Endodermal cell (in vitro differentiated cells): ENCODE results near the gene MYL9. TPM values are rescaled to one million over a fixed set of nuclear protein-coding genes. Genes with fewer than 3 reads are reported as not detected.
A peak's percentile ranks its signal among the peaks of the same experiment; 100 is the strongest.

ENCODE experiments used
- DNase-seq: peaks from one replicate; pipeline ENCODE4 v3.0.0-alpha.2; 2017
- H3K27ac ChIP-seq: 2 replicates; pipeline ENCODE4 v1.5.1; 2013; ENCODE audit warnings: mild to moderate bottlenecking, low read depth, low read length, moderate library complexity
- H3K27me3 ChIP-seq: 2 replicates; pipeline ENCODE4 v1.6.1; 2013; ENCODE audit warnings: mild to moderate bottlenecking, low read length, moderate library complexity; ENCODE audit not compliant: insufficient read depth, control insufficient read depth, poor library complexity, severe bottlenecking
- H3K36me3 ChIP-seq: 2 replicates; pipeline ENCODE4 v1.7.0; 2013; ENCODE audit warnings: mild to moderate bottlenecking, low read length, moderate library complexity; ENCODE audit not compliant: control insufficient read depth, insufficient read depth
- H3K4me1 ChIP-seq: one replicate; pipeline ENCODE4 v1.7.0; 2013; ENCODE audit warnings: low read length; ENCODE audit not compliant: control insufficient read depth, insufficient read depth
- H3K4me3 ChIP-seq: 2 replicates; pipeline ENCODE4 v1.5.1; 2013; ENCODE audit warnings: mild to moderate bottlenecking, low read length, moderate library complexity
- H3K9ac ChIP-seq: 2 replicates; pipeline ENCODE4 v1.6.1; 2013; ENCODE audit warnings: mild to moderate bottlenecking, low read length, moderate library complexity; ENCODE audit not compliant: poor library complexity, severe bottlenecking; ENCODE audit errors: extremely low read depth
- H3K9me3 ChIP-seq: 2 replicates; pipeline ENCODE4 v1.6.1; 2013; ENCODE audit warnings: mild to moderate bottlenecking, low read length, moderate library complexity; ENCODE audit not compliant: control insufficient read depth
- H3K27ac Mint-ChIP-seq: 2 replicates; pipeline ENCODE4 v1.8.0; 2020; ENCODE audit warnings: mixed read lengths
- H3K27me3 Mint-ChIP-seq: 2 replicates; pipeline ENCODE4 v1.8.0; 2021; ENCODE audit warnings: mild to moderate bottlenecking, mixed read lengths; ENCODE audit not compliant: insufficient read depth
- H3K36me3 Mint-ChIP-seq: 2 replicates; pipeline ENCODE4 v1.8.0; 2020; ENCODE audit warnings: low read depth, mixed read lengths
- H3K4me1 Mint-ChIP-seq: 2 replicates; pipeline ENCODE4 v1.8.0; 2020; ENCODE audit warnings: mixed read lengths
- H3K4me3 Mint-ChIP-seq: 2 replicates; pipeline ENCODE4 v1.8.0; 2020; ENCODE audit warnings: mild to moderate bottlenecking, moderate library complexity, mixed read lengths
- H3K9me3 Mint-ChIP-seq: 2 replicates; pipeline ENCODE4 v1.8.0; 2020; ENCODE audit warnings: mild to moderate bottlenecking, mixed read lengths
- whole genome bisulfite sequencing, 2 experiments: methylation state at CpG; one replicate each; pipeline versions ENCODE4 v1.1.5 to v1.1.7; 2013; ENCODE audit warnings: missing lambda C conversion rate in 2 of 2, mixed read lengths in 1 of 2; ENCODE audit not compliant: insufficient coverage in 1 of 2, insufficient read length in 1 of 2; 5-methylcytosine and 5-hydroxymethylcytosine counted together
- total RNA-seq, 2 donors: library from RNA; stranded (reverse); fragmentation: NEBNext Ultra II Directional in 1 of 2; extraction: Animal tissue kit (Norgen Biotek cat#: 25700) in 1 of 2; gene quantifications; 2 replicates in 1 of 2; 3 replicates in 1 of 2; pipeline ENCODE4 v1.2.1, GENCODE V29; 2021
- TF ChIP-seq, protein P1 (sequence below): fragments of 200-600 bp; sonication (generic); conservative IDR thresholded peaks from 2 replicates; pipeline ENCODE4 v1.5.0; 2021; ENCODE audit warnings: antibody characterized with exemption, mild to moderate bottlenecking

MYL9 gene
- total RNA-seq, 2 donors from 2014 or later: 264 to 284 TPM

DNA sequence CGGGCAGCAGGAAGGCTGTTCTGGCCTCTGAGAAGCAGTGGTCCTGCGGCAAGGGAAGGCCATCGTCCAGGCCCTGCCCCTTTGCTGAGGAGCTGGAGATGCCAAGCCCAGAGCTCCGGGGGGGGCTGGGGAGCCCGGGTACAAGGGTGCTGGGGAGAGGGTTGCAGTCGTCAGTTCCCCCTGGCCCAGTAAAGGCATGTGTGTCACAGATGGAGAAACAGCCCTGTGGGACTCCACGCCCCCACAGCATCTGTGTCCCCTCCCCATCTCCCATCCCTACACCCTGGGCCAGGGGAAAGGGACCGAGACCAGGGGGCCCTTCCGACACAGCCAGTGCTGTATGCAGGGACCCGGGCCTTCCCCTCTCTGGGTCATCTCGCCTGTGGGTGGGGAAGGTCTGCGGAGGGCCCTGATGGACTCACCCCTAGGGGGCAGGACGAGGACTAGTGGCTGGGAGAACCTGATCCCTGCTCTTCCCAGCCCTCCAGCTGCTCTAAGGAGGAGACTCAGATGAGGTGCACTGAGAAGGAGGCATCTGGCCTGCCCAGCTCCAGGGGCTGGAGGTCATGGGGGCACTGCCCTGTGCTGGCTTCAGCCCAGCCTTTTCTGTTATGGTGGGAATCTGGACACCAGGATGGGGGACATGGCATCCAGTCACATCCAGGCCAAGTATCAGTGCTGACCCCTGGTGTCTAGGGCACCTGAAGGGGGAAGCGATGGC, 609 bp downstream of the MYL9 start:
- H3K9me3 ChIP-seq: no peaks in the 10 kb centered on the region

DNA sequence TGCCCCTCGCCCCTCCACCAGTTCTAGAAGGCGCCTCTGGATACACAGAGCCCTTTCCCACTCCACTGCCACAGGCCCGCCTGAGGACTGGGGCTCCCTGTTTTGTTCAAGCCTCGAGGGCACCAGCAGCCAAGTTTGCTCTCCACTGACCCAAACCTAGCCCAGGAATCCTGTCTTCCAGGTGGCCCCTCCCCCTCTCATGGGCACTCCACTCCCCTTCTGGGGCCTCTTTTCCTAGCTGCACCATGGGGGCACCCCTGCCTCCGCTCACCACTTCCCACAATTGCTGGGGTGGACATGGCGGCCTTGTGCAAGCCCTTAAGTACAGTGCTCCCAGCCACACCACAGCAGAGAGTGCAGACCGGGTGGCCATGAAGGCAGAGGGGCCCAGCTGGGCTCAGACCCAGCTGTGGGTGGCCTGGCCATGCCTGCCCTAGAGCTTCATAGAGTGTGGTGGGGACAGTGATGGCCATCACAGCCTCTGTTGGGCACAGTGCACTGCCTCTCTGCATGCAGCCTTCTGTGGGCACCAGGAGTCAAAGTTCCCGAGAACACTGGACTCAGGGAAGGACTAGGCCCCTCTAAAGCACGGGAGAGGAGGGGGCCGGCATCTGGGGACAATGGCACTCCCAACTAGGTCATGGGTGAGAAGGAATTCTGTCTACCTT, 1.3 kb downstream of the MYL9 start:
- H3K9ac ChIP-seq: peak overlapping the region; percentile 81
- H3K4me3 Mint-ChIP-seq: peak overlapping the region; percentile 69

More for the DNA sequence above, 609 bp downstream of the MYL9 start:
- H3K27ac Mint-ChIP-seq: peak overlapping the region; percentile 72
- Histone ChIP-seq H3K4me1 (peaks cover 20% of the 10 kb centered on the region), H3K4me3 (peak overlapping the region; percentile 89), H3K27me3 (no peaks in the 10 kb centered on the region), H3K9ac (peak overlapping the region; percentile 81), H3K27ac (peak overlapping the region; percentile 66), H3K36me3 (peaks cover 35% of the 10 kb centered on the region)
- peaks cover 20% of the 10 kb centered on the region for H3K36me3 Mint-ChIP-seq
- TF ChIP-seq, protein P1, sequence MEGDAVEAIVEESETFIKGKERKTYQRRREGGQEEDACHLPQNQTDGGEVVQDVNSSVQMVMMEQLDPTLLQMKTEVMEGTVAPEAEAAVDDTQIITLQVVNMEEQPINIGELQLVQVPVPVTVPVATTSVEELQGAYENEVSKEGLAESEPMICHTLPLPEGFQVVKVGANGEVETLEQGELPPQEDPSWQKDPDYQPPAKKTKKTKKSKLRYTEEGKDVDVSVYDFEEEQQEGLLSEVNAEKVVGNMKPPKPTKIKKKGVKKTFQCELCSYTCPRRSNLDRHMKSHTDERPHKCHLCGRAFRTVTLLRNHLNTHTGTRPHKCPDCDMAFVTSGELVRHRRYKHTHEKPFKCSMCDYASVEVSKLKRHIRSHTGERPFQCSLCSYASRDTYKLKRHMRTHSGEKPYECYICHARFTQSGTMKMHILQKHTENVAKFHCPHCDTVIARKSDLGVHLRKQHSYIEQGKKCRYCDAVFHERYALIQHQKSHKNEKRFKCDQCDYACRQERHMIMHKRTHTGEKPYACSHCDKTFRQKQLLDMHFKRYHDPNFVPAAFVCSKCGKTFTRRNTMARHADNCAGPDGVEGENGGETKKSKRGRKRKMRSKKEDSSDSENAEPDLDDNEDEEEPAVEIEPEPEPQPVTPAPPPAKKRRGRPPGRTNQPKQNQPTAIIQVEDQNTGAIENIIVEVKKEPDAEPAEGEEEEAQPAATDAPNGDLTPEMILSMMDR: peak; percentile 92
- peaks cover 25% of the 10 kb centered on the region for H3K4me1 Mint-ChIP-seq
- no peaks in the 10 kb centered on the region for H3K9me3 Mint-ChIP-seq
- peak overlapping the region; percentile 69 for H3K4me3 Mint-ChIP-seq
- peaks cover 2% of the 10 kb centered on the region for H3K27me3 Mint-ChIP-seq
- peak; percentile 91 for DNase-seq
- 0 to 16% methylated on average over 4 to 14 of the region's 14 CpGs for WGBS, 2 experiments

More for the DNA sequence above, 1.3 kb downstream of the MYL9 start:
- Histone ChIP-seq H3K9me3 (no peaks in the 10 kb centered on the region), H3K36me3 (peaks cover 42% of the 10 kb centered on the region), H3K4me1 (peaks cover 20% of the 10 kb centered on the region), H3K27me3 (no peaks in the 10 kb centered on the region), H3K4me3 (peak overlapping the region; percentile 89), H3K27ac (no peak overlapping the region)
- DNase-seq: no peak
- 85 to 92% methylated on average over 9 to 10 of the region's 10 CpGs for WGBS, 2 experiments
- peak overlapping the region; percentile 74 for H3K27ac Mint-ChIP-seq
- H3K9me3 Mint-ChIP-seq: no peaks in the 10 kb centered on the region
- peaks cover 2% of the 10 kb centered on the region for H3K27me3 Mint-ChIP-seq
- peaks cover 25% of the 10 kb centered on the region for H3K4me1 Mint-ChIP-seq
- TF ChIP-seq, protein P1: no peak
- peaks cover 21% of the 10 kb centered on the region for H3K36me3 Mint-ChIP-seq
